ENCODE data around the gene PHRF1.

PHRF1 gene

GRCh38 chr11:539971-540481, 36.2 kb upstream of the PHRF1 start:
- DNase-seq (ENCODE audit: low read depth in 2 of 2) = no peak

GRCh38 chr11:540583-541432, 35.5 kb upstream of the PHRF1 start:
- no peak for DNase-seq (ENCODE audit: low read depth in 2 of 2)

GRCh38 chr11:541433-541885, 34.8 kb upstream of the PHRF1 start:
- DNase-seq (ENCODE audit: low read depth in 2 of 2) = no peak

GRCh38 chr11:544817-545166, 31.5 kb upstream of the PHRF1 start:
- DNase-seq (ENCODE audit: low read depth in 2 of 2) = no peak

- DNase-seq (ENCODE audit: low read depth in 2 of 2) = no peak
These were observed 31.1 kb upstream of the PHRF1 start for GRCh38 chr11:545171-545570.

GRCh38 chr11:548700-549603, 27.3 kb upstream of the PHRF1 start:
- DNase-seq (ENCODE audit: low read depth in 2 of 2) = no peak

GRCh38 chr11:550021-550745, 26.1 kb upstream of the PHRF1 start:
- no peak for DNase-seq (ENCODE audit: low read depth in 2 of 2)

GRCh38 chr11:550746-551085, 25.6 kb upstream of the PHRF1 start:
- no peak for DNase-seq (ENCODE audit: low read depth in 2 of 2)

GRCh38 chr11:551131-551530, 25.1 kb upstream of the PHRF1 start:
- DNase-seq (ENCODE audit: low read depth in 2 of 2) = no peak

- no peak for DNase-seq (ENCODE audit: low read depth in 2 of 2)
These were observed 24.7 kb upstream of the PHRF1 start for GRCh38 chr11:551596-551995.

- DNase-seq (ENCODE audit: low read depth in 2 of 2) = no peak
These were observed 22.9 kb upstream of the PHRF1 start for GRCh38 chr11:553083-553987.

- no peak for DNase-seq (ENCODE audit: low read depth in 2 of 2)
These were observed 22.3 kb upstream of the PHRF1 start for GRCh38 chr11:553988-554340.

GRCh38 chr11:554428-555226, 21.6 kb upstream of the PHRF1 start:
- peak; percentile 61 to 62 for DNase-seq (ENCODE audit: low read depth in 2 of 2)

- DNase-seq (ENCODE audit: low read depth in 2 of 2) = no peak
These were observed 21.0 kb upstream of the PHRF1 start for GRCh38 chr11:555227-555779.

GRCh38 chr11:555780-556661, 20.2 kb upstream of the PHRF1 start:
- no peak for DNase-seq (ENCODE audit: low read depth in 2 of 2)

GRCh38 chr11:556662-557256, 19.5 kb upstream of the PHRF1 start:
- DNase-seq (ENCODE audit: low read depth in 2 of 2) = no peak

- DNase-seq (ENCODE audit: low read depth in 2 of 2) = no peak
These were observed 18.7 kb upstream of the PHRF1 start for GRCh38 chr11:557328-558132.

- DNase-seq (ENCODE audit: low read depth in 2 of 2) = no peak
These were observed 17.8 kb upstream of the PHRF1 start for GRCh38 chr11:558503-558902.
